Thoracic aorta (tissue), 2 donors: ENCODE measurements around the gene KIF25. TPM values are rescaled to one million over a fixed set of nuclear protein-coding genes. Genes with fewer than 3 reads are reported as not detected.

Experiments
- ATAC-seq: fragments of 150-250 bp; one replicate; pipeline ENCODE4 v1.8.0; 2017; ENCODE audit warnings: low read depth; ENCODE audit not compliant: insufficient number of reproducible peaks, low FRiP score
- DNase-seq: peaks from one replicate; pipeline ENCODE4 v3.0.0-alpha.2; 2020; ENCODE audit warnings: low spot score
- H3K27ac ChIP-seq, 2 donors: fragments of 200-600 bp; sonication (generic); 1 replicate in 1 of 2; 2 replicates in 1 of 2; pipeline ENCODE4 v1.5.1; 2016; ENCODE audit warnings: mild to moderate bottlenecking in 2 of 2, moderate library complexity in 2 of 2
- H3K27me3 ChIP-seq: fragments of 200-600 bp; sonication (generic); replicated peaks from 2 replicates; pipeline ENCODE4 v1.6.0; 2016; ENCODE audit warnings: mild to moderate bottlenecking; ENCODE audit not compliant: insufficient read depth
- H3K36me3 ChIP-seq: fragments of 200-600 bp; sonication (generic); one replicate; pipeline ENCODE4 v1.5.1; 2016
- H3K4me1 ChIP-seq, 2 donors: fragments of 200-600 bp; sonication (generic); 1 replicate in 1 of 2; 2 replicates in 1 of 2; pipeline versions ENCODE4 v1.5.1 to v1.6.0; 2016; ENCODE audit warnings: low read depth in 2 of 2, mild to moderate bottlenecking in 1 of 2; ENCODE audit not compliant: control insufficient read depth in 1 of 2
- H3K4me3 ChIP-seq: fragments of 200-600 bp; sonication (generic); 2 replicates; pipeline ENCODE4 v1.5.1; 2016; ENCODE audit warnings: mild to moderate bottlenecking
- H3K9me3 ChIP-seq: fragments of 200-600 bp; sonication (generic); 2 replicates; pipeline ENCODE4 v1.5.1; 2016
- total RNA-seq, 2 donors: library from RNA; depleted of rRNA; stranded (reverse); fragments of >200 nt; gene quantifications; one replicate each; pipeline versions ENCODE4 v1.1.0 to v1.2.3, GENCODE V29; 2016
- TF ChIP-seq, protein P1 (sequence below): fragments of 200-600 bp; sonication (generic); IDR thresholded peaks from one replicate; pipeline ENCODE4 v1.5.1; 2019; ENCODE audit warnings: antibody characterized with exemption

Gene KIF25
- total RNA-seq, 2 donors from 2014 or later, result not detected

DNA sequence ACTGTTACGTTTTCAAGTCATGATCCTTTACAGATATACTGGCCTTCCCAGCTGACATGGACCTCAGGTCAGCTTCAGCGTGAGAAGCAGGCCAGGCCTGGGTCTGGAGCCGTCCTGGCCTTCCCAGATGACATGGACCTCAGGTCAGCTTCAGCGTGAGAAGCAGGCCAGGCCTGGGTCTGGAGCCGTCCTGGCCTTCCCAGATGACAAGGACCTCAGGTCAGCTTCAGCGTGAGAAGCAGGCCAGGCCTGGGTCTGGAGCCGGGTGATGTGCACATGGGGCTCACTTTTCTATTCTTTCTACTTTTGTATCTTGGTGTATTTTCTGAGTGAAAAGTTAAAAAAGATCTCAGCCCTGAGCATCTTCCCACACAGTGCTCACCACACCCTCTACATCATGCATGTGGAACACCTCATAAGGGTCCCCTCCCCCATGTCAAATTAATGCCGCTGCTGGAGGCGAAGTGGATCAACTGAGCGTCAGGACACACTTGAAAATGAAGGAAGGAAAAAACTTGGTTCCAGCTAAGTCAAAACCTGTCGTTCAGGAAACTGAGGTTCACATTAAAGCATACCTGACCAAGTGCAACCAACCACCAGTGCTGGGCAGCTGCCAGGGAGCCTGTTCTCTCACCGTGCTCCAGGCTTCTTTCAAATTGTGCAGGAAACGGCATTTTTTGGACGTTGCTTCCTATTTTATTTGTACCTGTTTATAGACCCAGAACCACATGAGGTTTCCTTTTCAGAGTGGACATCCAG, 32.2 kb downstream of the KIF25 start:
- no peak overlapping the region for H3K27ac ChIP-seq
- ATAC-seq (no peak), DNase-seq (no peak)
- H3K4me3 ChIP-seq, result no peak overlapping the region
- H3K4me1 ChIP-seq, result no peaks in the 10 kb centered on the region
- no peaks in the 10 kb centered on the region for H3K27me3 ChIP-seq
- TF ChIP-seq, protein P1, sequence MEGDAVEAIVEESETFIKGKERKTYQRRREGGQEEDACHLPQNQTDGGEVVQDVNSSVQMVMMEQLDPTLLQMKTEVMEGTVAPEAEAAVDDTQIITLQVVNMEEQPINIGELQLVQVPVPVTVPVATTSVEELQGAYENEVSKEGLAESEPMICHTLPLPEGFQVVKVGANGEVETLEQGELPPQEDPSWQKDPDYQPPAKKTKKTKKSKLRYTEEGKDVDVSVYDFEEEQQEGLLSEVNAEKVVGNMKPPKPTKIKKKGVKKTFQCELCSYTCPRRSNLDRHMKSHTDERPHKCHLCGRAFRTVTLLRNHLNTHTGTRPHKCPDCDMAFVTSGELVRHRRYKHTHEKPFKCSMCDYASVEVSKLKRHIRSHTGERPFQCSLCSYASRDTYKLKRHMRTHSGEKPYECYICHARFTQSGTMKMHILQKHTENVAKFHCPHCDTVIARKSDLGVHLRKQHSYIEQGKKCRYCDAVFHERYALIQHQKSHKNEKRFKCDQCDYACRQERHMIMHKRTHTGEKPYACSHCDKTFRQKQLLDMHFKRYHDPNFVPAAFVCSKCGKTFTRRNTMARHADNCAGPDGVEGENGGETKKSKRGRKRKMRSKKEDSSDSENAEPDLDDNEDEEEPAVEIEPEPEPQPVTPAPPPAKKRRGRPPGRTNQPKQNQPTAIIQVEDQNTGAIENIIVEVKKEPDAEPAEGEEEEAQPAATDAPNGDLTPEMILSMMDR, result no peak
- no peaks in the 10 kb centered on the region for H3K36me3 ChIP-seq
- no peaks in the 10 kb centered on the region for H3K9me3 ChIP-seq

DNA sequence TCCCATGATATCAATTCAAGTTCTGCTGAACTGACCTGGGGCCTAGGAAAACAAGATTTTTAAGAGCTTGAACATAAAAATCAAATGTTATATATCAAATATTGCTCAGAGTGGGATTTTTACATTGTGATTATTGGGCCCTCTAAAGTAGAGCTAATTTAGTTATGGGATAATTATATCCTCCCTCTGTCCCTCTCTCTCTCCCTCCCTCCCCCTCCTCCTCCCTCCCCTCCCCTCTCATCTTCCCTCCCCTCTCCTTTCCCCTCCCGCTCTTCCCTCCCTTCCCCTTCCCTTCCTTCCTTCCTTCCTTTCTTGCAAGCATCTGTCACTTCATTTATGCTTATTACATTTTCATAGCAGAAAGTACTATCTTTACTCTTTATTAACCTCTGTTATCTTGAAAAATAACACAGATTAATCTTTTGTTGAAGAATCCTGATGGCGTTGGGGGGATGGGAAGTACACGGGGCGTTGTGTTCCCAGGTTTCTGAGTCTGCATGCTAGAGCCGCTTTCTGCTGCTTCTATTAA, 32.8 kb downstream of the KIF25 start:
- Histone ChIP-seq H3K27ac (no peak overlapping the region), H3K36me3 (no peaks in the 10 kb centered on the region), H3K4me3 (no peak overlapping the region), H3K4me1 (no peaks in the 10 kb centered on the region), H3K9me3 (no peaks in the 10 kb centered on the region), H3K27me3 (no peaks in the 10 kb centered on the region)
- TF ChIP-seq, protein P1, result no peak
- no peak for DNase-seq
- ATAC-seq, result no peak

DNA sequence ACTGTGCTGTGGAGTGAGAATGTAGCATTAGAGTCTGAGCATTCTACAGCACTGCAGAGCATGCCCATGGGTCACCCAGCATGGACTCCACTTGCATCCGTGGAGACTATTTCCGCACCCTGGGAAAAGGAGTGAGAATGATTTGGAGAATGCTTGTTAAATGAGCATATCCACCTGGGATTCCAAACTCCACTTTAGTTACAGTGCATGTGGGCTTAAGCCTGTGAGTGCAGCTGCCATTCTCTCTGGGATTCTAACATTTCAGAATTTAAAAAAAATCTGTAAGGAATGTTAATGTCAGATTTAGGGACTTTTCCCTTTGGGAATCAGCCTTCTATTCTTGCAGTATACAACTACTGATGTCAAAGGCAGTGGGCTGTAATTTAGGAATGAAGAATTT, 33.4 kb downstream of the KIF25 start:
- DNase-seq (no peak), ATAC-seq (no peak)
- H3K36me3 ChIP-seq, result no peaks in the 10 kb centered on the region
- TF ChIP-seq, protein P1, result no peak
- no peaks in the 10 kb centered on the region for H3K27me3 ChIP-seq
- H3K27ac ChIP-seq, result no peak overlapping the region
- no peaks in the 10 kb centered on the region for H3K9me3 ChIP-seq
- H3K4me3 ChIP-seq, result no peak overlapping the region
- peaks cover 3 to 4% of the 10 kb centered on the region in 2 donors for H3K4me1 ChIP-seq

DNA sequence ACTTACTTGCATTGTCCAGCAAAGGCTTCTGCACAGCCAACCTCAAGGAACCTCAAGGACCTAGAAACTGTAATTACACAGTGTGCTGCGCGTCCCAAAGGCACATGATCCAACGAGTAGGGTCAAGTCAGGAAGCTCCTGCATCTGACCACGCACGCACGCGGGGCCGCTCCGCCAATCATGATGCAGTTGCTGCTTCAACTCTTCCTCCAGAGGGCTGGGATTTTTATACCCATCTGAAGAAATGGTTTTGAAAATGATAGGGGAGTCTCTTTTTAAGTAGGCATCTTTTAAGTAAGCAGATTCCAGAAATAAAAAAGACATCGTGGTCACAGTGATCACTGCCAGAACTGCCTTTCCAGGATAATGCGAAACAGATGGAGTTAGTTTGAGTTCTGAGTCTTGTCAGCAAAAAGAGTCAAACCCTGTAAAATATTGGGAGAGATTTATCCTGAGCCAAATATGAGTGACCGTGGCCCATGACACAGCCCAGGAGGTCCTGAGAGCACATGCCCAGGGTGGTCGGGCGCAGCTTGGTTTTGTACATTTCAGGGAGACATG, 34.0 kb downstream of the KIF25 start:
- Histone ChIP-seq H3K36me3 (no peaks in the 10 kb centered on the region), H3K4me1 (peaks cover 4 to 5% of the 10 kb centered on the region in 2 donors), H3K9me3 (no peaks in the 10 kb centered on the region), H3K4me3 (no peak overlapping the region), H3K27ac (no peak overlapping the region), H3K27me3 (no peaks in the 10 kb centered on the region)
- DNase-seq (no peak), ATAC-seq (no peak)
- TF ChIP-seq, protein P1, result no peak

DNA sequence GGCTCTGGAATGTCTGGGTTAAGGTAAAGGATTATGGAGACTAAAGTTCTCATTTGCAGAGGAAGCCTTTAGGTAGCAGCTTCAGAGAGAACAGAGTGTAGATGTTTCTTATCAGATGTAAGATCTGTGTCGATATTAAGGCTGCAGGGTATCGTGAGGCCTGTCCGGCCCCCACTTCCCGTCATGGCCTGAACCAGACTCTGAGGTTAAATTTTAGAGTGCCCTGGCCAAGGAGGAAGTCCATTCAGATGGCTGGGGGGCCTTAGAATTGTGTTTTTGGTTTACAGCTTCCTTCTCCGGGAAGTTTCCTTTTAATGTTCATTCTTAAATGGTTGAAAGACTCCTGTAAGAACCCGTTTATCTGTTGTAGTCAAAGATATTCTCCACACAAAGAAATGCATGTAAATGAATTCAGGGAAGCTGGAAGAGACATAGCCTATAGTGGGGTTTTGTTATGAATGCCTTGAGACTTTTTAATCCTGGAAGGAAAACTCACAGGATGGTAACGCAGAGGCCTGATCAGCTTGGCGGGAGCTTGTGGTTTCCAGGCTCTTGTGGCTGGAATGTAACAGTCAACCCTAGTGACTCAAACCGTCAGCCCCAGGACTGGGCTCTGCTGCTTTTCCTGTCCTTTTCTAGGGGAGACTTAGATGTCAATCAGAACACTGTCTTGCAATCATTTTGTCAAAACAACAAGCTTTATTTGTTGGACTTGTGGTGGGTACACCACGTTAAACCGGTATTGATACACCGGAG, 34.7 kb downstream of the KIF25 start:
- no peaks in the 10 kb centered on the region for H3K9me3 ChIP-seq
- no peaks in the 10 kb centered on the region for H3K36me3 ChIP-seq
- no peaks in the 10 kb centered on the region for H3K27me3 ChIP-seq
- ATAC-seq (no peak), DNase-seq (no peak)
- peaks cover 4 to 5% of the 10 kb centered on the region in 2 donors for H3K4me1 ChIP-seq
- no peak overlapping the region for H3K4me3 ChIP-seq
- TF ChIP-seq, protein P1, result no peak
- H3K27ac ChIP-seq, result no peak overlapping the region
